GM10248 (cell line): ENCODE measurements around the gene HLA-DRA.
A peak's percentile ranks its signal among the peaks of the same experiment; 100 is the strongest.
"Not testable (repeated sequence)": the region's sequence is repeated elsewhere in the genome, so short reads cannot be mapped to it uniquely, and the experiment has no call there.

ENCODE experiments used
- CTCF ChIA-PET: fragments of 300-600 bp; sonication (Branson Sonifier 250); formaldehyde crosslinking; extraction: SDS; loops from one replicate; lab custom pipeline; 2021; ENCODE audit warnings: antibody characterized with exemption; lab: Yijun Ruan, JAX
- POLR2A ChIA-PET: fragments of 350-650 bp; sonication (Branson Sonifier 250); formaldehyde crosslinking; extraction: SDS; loops from one replicate; lab custom pipeline; 2020; ENCODE audit warnings: antibody characterized with exemption; lab: Yijun Ruan, JAX
- DNase-seq: peaks from one replicate; pipeline ENCODE4 v3.0.0; 2012; ENCODE audit errors: extremely low spot score
- TF ChIP-seq, protein P1 (sequence below): IDR thresholded peaks from 2 replicates; pipeline ENCODE4 v1.5.1; 2012; ENCODE audit warnings: mild to moderate bottlenecking, low read depth; ENCODE audit errors: extremely low read depth, missing control alignments, control extremely low read depth

Gene HLA-DRA

DNA sequence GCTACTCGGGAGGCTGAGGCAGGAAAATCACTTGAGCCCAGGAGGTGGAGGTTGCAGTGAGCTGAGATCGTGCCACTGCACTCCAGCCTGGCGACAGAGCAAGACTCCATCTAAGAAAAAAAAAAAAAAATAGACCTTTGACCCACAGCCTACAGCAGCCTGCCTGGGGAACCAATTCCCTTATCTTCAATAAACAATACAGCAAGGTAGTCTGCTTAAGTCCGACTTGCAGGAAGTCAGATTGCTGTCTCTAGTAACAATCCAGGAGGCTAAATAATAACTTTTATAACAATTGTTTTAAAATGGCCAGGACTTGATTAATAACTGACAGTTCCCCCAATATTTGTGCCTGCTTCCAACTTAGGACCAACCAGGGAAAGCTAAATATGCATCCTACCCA lies 13.3 kb upstream of the HLA-DRA start:
- no peak for DNase-seq
- ChIA-PET CTCF (interaction anchor here (0.9 to 5.0 kb wide), 6 partner anchors 9 to 371 kb away, joined by 3 to 44 read pairs (median 4); no protein-coding TSS in a partner anchor), POLR2A (interaction anchor here (0.6 kb wide), 1 partner anchor 264 kb away, joined by 5 read pairs; no protein-coding TSS in a partner anchor)
- TF ChIP-seq, protein P1, sequence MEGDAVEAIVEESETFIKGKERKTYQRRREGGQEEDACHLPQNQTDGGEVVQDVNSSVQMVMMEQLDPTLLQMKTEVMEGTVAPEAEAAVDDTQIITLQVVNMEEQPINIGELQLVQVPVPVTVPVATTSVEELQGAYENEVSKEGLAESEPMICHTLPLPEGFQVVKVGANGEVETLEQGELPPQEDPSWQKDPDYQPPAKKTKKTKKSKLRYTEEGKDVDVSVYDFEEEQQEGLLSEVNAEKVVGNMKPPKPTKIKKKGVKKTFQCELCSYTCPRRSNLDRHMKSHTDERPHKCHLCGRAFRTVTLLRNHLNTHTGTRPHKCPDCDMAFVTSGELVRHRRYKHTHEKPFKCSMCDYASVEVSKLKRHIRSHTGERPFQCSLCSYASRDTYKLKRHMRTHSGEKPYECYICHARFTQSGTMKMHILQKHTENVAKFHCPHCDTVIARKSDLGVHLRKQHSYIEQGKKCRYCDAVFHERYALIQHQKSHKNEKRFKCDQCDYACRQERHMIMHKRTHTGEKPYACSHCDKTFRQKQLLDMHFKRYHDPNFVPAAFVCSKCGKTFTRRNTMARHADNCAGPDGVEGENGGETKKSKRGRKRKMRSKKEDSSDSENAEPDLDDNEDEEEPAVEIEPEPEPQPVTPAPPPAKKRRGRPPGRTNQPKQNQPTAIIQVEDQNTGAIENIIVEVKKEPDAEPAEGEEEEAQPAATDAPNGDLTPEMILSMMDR: no peak

DNA sequence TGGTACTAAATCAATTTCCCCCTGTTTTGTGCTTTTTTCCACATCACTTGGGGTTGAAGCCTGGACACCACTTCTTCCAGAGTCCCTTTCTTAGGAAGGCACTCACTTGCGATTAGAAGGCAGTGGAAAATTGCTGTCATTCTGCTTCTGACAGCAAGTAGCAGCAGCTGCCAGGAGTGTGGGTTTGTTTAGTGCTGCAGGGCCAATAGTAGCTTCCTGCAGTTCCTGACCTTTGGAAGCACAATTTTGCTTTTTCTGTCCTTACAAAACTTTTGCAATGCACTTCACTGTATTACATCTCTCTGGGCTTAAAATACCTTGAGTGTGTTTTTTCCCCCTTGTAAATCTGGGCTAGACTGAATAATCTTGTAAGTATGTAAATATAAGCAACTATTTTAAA lies 12.5 kb upstream of the HLA-DRA start:
- DNase-seq: no peak
- ChIA-PET POLR2A (no interaction called here), CTCF (interaction anchor here (0.9 to 5.0 kb wide), 2 partner anchors 11 to 13 kb away, joined by 4 to 44 read pairs; no protein-coding TSS in a partner anchor)
- TF ChIP-seq, protein P1: no peak

DNA sequence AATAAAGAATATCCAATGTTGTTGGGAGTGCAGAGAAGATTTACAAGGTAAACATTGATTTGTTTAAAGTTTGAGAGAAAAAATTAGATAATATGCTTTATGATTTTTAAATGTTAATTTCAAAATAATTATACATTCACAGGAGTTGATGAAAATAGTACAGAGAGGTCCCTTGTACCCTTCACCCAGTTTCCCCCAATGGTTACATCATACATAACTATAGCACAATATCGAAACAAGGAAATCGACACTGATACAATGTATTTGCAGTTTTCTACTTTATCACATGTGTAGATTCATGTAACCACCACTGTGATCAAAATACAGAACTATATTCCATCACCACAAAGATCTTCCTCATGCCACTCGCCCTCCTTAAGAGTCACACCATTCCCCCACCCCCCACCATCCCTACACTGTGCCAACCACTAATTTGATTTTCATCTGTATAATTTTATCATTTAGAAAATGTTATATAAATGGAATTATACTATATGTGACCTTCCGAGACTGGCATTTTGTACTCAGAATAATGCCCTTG lies 11.7 kb upstream of the HLA-DRA start:
- CTCF ChIA-PET: no interaction called here
- no peak for DNase-seq
- TF ChIP-seq, protein P1: no peak
- POLR2A ChIA-PET: no interaction called here

DNA sequence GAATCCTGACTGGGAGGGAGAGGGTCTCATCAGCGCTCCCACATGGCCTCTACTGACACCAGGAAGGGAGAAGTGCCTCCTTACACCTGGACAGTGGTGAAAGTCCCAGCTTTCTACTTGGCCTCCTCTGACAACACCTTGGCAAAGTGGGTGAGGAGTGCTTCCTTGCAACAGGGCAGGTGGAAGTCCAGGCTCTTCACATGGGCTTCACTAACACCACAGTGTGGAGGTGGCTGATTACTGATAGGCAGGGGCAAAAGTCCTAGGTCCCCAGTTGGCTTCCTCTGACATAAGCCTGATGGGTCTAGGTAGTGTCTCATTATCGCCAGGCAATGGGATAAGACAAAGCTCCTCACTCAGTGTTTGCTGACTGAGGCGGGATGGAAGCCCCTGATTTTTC lies 9.5 kb upstream of the HLA-DRA start:
- ChIA-PET CTCF (interaction anchor here (0.7 to 3.2 kb wide), 3 partner anchors 157 to 356 kb away, joined by 3 to 17 read pairs (median 3); no protein-coding TSS in a partner anchor), POLR2A (no interaction called here)
- DNase-seq: no peak
- TF ChIP-seq, protein P1: no peak

DNA sequence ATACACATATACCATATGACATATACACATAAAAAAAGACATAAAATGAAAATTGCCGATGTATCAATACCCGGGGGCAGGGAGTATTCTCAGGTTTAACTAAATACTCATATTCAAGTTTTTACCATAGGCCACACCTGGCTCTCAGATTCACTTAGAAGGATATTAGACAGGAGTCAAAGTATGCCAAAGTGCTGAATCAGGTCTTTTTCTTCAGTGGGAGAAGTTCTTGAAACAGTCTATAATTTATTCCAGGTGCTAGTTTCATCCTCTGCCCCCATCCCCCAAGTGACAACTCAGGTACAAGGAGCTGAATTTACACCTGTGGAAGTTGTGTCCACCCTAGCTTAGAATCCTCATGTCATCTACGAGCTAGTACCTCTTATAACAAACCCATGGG lies 8.5 kb upstream of the HLA-DRA start:
- ChIA-PET POLR2A (no interaction called here), CTCF (interaction anchor here (0.9 to 3.2 kb wide), 13 partner anchors 12 to 437 kb away, joined by 3 to 17 read pairs (median 6); partner anchors contain the start of gene HLA-DQA1)
- TF ChIP-seq, protein P1: no peak
- no peak for DNase-seq

DNA sequence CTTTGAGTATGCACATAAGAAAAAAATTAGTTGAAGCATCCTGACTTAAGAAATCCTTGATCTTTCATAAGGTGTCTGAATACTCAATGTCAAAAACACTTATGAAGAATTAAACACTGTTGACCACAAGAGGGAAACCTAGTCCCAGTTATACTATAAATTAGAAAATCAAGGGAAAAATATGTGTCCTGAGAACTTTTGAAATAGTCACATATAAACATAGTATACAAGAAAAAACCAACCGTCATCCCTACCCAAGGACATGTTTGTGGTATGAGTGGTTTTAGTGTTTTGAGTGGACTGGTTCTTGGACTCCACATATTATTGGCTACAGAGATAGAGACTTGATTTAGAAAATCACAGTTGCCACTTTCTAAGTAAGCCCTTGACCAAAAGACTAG lies 7.6 kb upstream of the HLA-DRA start:
- ChIA-PET CTCF (interaction anchor here (0.8 to 3.2 kb wide), 17 partner anchors 8 to 436 kb away, joined by 3 to 17 read pairs (median 6); no protein-coding TSS in a partner anchor), POLR2A (no interaction called here)
- peak; percentile 29 for DNase-seq
- TF ChIP-seq, protein P1: peak; percentile 47

DNA sequence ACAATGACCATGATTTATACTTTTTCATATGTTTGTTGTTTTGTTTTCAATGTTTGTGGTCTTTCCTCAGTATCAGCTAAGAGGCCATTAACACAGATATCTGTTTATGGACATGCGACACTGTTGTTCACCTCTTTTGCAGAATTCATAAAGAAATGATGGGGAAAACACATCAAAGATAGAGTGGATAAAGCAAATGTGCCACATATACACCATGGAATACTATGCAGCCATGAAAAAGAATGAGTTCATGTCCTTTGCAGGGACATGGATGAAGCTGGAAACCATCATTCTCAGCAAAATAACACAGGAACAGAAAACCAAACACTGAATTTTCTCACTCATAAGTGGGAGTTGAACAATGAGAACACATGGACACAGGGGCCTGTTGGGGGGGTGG lies 5.7 kb upstream of the HLA-DRA start:
- CTCF ChIA-PET: interaction anchor here (0.7 to 2.2 kb wide), 4 partner anchors 13 to 353 kb away, joined by 3 to 7 read pairs (median 5); no protein-coding TSS in a partner anchor
- DNase-seq, POLR2A ChIA-PET: not testable (repeated sequence)
